NT2/D1 (cell line): ENCODE measurements around the gene UNK.

ENCODE experiments used
- SUZ12 ChIP-seq: IDR thresholded peaks from 2 replicates; pipeline ENCODE4 v1.6.1; 2011; ENCODE audit not compliant: insufficient read length, insufficient read depth; ENCODE audit errors: extremely low read depth
- YY1 ChIP-seq: IDR thresholded peaks from 2 replicates; pipeline ENCODE4 v1.6.1; 2011; ENCODE audit not compliant: insufficient read length, insufficient read depth
- ZNF274 ChIP-seq: IDR thresholded peaks from 2 replicates; pipeline ENCODE4 v1.6.1; 2011; ENCODE audit warnings: mild to moderate bottlenecking, low read depth, low read length

GRCh38 chr17:75791254-75791653 lies 6.6 kb downstream of the UNK start:
- TF ChIP-seq ZNF274 (no peak), YY1 (no peak), SUZ12 (no peak)
